Gastroesophageal sphincter (tissue), 4 donors: Measurements from ENCODE around the gene MSX2. TPM values are rescaled to one million over a fixed set of nuclear protein-coding genes. Genes with fewer than 3 reads are reported as not detected.

Source experiments
- small RNA-seq, 4 donors: library from RNA; depleted of rRNA; stranded (forward); fragments of <200 nt; gene quantifications; one replicate each; pipeline ENCODE3, GENCODE V24; 2016
- total RNA-seq, 4 donors: library from RNA; depleted of rRNA; stranded (reverse); fragments of >200 nt; gene quantifications; one replicate each; pipeline ENCODE4 v1.1.0, GENCODE V29; 2016

The MSX2 gene
- total RNA-seq, 4 donors from 2014 or later: 0.81 to 2.6 (median 1.2) TPM

Small RNAs within 50 kb of the gene (small RNA-seq; reads per million reads assigned to genes)
- 0 to 1.6 (median 0.13) reads per million in 4 donors for gene MIR4634
